ENCODE results near the gene FOXO6. TPM values are rescaled to one million over a fixed set of nuclear protein-coding genes. Genes with fewer than 3 reads are reported as not detected.

FOXO6 gene
- polyA plus RNA-seq, 1 donor (not counting 4 experiments of a cell fraction or from before 2014, with no cell fraction given) = not detected

DNA sequence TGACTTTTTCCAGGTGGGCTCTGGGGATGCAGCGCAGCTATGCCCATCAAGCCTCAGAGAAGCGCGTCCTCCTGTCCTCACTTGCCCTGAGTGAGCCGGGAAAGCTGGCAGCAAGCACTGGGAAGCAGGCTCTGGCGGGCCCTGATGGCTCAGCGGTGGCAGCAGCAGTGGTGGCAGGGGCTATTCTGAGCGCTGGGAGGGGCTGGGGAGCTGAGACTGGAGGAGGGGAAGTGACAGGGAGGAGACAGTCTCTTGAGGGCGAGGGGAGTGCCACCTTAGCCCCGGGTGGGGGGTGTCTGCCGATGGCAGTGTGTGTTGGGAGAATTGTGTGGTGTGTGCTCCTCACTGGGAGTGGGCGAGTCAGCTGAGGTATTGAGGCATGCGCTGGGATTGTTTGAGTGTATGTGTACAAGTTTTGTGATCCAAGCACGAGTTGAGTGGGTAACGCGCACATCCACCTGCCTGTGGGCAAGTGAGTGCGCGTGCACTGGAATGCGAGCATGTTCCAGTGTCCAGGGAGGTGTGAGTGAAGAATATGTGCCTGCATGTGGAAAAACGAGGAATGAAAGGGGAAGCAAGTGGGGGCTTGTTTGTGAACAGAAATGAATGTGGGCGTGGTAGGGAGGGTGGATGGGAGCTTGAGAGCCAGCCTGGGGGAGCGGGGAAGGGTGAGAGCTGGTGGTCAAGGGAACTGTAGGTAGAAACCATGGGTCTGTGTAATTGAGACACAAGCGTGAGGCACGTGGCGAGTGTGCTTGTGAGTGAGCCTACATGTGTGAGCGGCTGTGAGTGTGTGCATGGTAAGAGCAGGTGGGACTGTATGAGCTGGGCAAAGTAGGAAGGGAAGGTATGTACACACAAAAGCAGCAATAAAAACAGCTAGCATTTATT lies 2.9 kb upstream of the FOXO6 start:
- H3K4me3 ChIP-seq (ENCODE audit: control insufficient read depth in 2 of 3, extremely low read depth in 1 of 3, insufficient read depth in 2 of 3, low read depth in 1 of 3, low read length in 3 of 3) = peak overlapping the region in 1 of 3 experiments; percentile 33
- no peaks in the 10 kb centered on the region for H3K36me3 ChIP-seq (ENCODE audit: control insufficient read depth in 2 of 2, extremely low read depth in 1 of 2, insufficient read depth in 2 of 2, low read length in 2 of 2)
- TF ChIP-seq, protein P1, sequence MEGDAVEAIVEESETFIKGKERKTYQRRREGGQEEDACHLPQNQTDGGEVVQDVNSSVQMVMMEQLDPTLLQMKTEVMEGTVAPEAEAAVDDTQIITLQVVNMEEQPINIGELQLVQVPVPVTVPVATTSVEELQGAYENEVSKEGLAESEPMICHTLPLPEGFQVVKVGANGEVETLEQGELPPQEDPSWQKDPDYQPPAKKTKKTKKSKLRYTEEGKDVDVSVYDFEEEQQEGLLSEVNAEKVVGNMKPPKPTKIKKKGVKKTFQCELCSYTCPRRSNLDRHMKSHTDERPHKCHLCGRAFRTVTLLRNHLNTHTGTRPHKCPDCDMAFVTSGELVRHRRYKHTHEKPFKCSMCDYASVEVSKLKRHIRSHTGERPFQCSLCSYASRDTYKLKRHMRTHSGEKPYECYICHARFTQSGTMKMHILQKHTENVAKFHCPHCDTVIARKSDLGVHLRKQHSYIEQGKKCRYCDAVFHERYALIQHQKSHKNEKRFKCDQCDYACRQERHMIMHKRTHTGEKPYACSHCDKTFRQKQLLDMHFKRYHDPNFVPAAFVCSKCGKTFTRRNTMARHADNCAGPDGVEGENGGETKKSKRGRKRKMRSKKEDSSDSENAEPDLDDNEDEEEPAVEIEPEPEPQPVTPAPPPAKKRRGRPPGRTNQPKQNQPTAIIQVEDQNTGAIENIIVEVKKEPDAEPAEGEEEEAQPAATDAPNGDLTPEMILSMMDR (optimal IDR thresholded peaks at IDR 0.05 in 1 of 3, IDR thresholded peaks at IDR 0.05 in 1 of 3, conservative IDR thresholded peaks at IDR 0.05 in 1 of 3; ENCODE audit: extremely low read depth in 1 of 3, insufficient read depth in 2 of 3, low read length in 3 of 3) = peak in 2 of 3 experiments; percentile 3 to 29
- no peak for TF ChIP-seq EZH2 (IDR thresholded peaks at IDR 0.05; ENCODE audit: low read length)
- dilution Hi-C loops (cut with MboI; ENCODE audit: extremely low pct_ligation_motif_present, low sequenced_read_pairs) = no loop called here
- H3K9me3 ChIP-seq (ENCODE audit: control insufficient read depth, low read depth, low read length) = no peaks in the 10 kb centered on the region
- no peak overlapping the region for H3K27ac ChIP-seq (ENCODE audit: control insufficient read depth, insufficient read depth, low read length)
- DNase-seq (ENCODE audit: low read depth, low spot score) = peak; percentile 48
- no peaks in the 10 kb centered on the region for H3K79me2 ChIP-seq (ENCODE audit: control insufficient read depth, insufficient read depth, low read length)
- H3K27me3 ChIP-seq (ENCODE audit: control insufficient read depth, extremely low read depth, insufficient read depth, low read length) = peaks cover 18% of the 10 kb centered on the region
- H2AFZ ChIP-seq (ENCODE audit: control insufficient read depth, low read length) = peak overlapping the region; percentile 23
- H3K9me1 ChIP-seq (ENCODE audit: control insufficient read depth, extremely low read depth, insufficient read depth, low read length) = peaks cover 3% of the 10 kb centered on the region
- peak; percentile 44 for FAIRE-seq
- no peak overlapping the region for H3K9ac ChIP-seq (ENCODE audit: control insufficient read depth, extremely low read depth, insufficient read depth, low read length)
- H4K20me1 ChIP-seq (ENCODE audit: control insufficient read depth, extremely low read depth, insufficient read depth, low read length) = peaks cover 2% of the 10 kb centered on the region
- peak overlapping the region; percentile 63 for H3K4me2 ChIP-seq (ENCODE audit: control insufficient read depth, extremely low read depth, insufficient read depth, low read depth, low read length)
- H3K4me1 ChIP-seq (ENCODE audit: control insufficient read depth, extremely low read depth, insufficient read depth, low read length) = peaks cover 41% of the 10 kb centered on the region

DNA sequence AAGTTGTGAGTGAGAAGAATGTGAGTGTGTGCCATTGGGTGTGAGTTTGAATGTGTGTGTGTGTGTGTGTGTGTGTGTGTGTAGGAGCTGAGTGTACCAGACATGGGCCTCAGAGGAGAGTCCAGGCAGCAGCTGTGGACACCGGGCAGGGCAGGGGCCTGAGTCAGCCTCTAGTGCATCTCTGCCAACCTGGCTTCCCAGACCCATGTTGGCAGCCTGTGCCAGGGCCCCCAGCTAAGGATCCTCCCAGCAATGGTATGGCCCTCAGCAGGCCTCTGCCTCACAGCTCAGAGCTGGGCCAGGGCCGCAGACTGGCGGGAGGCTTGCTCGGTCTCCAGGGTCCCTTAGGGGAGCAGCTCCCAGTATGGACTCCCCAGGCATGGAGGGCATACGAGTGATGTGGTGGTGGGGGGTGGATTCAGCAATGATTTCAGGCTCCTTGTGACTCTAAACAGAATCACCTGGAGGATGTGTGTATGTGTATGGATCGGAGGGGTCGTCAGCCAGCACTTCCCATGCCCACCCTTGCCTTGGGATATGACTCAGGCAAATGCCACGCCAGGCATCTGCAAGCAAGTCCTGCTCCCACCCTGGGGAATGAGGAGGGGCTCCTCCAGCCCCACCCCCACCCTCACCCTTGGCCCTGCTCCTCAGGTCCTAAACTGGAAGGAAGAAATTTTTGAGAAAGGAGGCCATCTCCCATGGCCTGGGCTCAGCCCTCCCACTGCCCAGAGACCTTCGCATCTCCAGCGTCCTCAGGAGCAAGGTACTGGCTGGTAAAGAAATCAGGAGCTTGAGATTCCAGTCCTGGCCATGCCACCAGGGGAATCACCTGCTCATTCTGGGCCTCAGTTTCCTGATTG lies 1.8 kb upstream of the FOXO6 start:
- peaks cover 37% of the 10 kb centered on the region for H3K4me1 ChIP-seq (ENCODE audit: control insufficient read depth, extremely low read depth, insufficient read depth, low read length)
- DNase-seq (ENCODE audit: low read depth, low spot score) (no peak), FAIRE-seq (no peak)
- dilution Hi-C loops (cut with MboI; ENCODE audit: extremely low pct_ligation_motif_present, low sequenced_read_pairs) = no loop called here
- H3K9me1 ChIP-seq (ENCODE audit: control insufficient read depth, extremely low read depth, insufficient read depth, low read length) = peaks cover 3% of the 10 kb centered on the region
- no peaks in the 10 kb centered on the region for H3K79me2 ChIP-seq (ENCODE audit: control insufficient read depth, insufficient read depth, low read length)
- H3K9me3 ChIP-seq (ENCODE audit: control insufficient read depth, low read depth, low read length) = no peaks in the 10 kb centered on the region
- TF ChIP-seq, protein P1 (optimal IDR thresholded peaks at IDR 0.05 in 1 of 3, IDR thresholded peaks at IDR 0.05 in 1 of 3, conservative IDR thresholded peaks at IDR 0.05 in 1 of 3; ENCODE audit: extremely low read depth in 1 of 3, insufficient read depth in 2 of 3, low read length in 3 of 3) = no peak
- TF ChIP-seq EZH2 (IDR thresholded peaks at IDR 0.05; ENCODE audit: low read length) = no peak
- H3K4me3 ChIP-seq (ENCODE audit: control insufficient read depth in 2 of 3, extremely low read depth in 1 of 3, insufficient read depth in 2 of 3, low read depth in 1 of 3, low read length in 3 of 3) = no peak overlapping the region
- peaks cover 7% of the 10 kb centered on the region for H4K20me1 ChIP-seq (ENCODE audit: control insufficient read depth, extremely low read depth, insufficient read depth, low read length)
- H3K4me2 ChIP-seq (ENCODE audit: control insufficient read depth, extremely low read depth, insufficient read depth, low read depth, low read length) = peak overlapping the region; percentile 10
- no peak overlapping the region for H3K27ac ChIP-seq (ENCODE audit: control insufficient read depth, insufficient read depth, low read length)
- H2AFZ ChIP-seq (ENCODE audit: control insufficient read depth, low read length) = no peak overlapping the region
- H3K9ac ChIP-seq (ENCODE audit: control insufficient read depth, extremely low read depth, insufficient read depth, low read length) = no peak overlapping the region
- H3K27me3 ChIP-seq (ENCODE audit: control insufficient read depth, extremely low read depth, insufficient read depth, low read length) = peaks cover 26% of the 10 kb centered on the region
- no peaks in the 10 kb centered on the region for H3K36me3 ChIP-seq (ENCODE audit: control insufficient read depth in 2 of 2, extremely low read depth in 1 of 2, insufficient read depth in 2 of 2, low read length in 2 of 2)
